Lower lobe of right lung (tissue), 2 donors: ENCODE measurements around the gene WASL. TPM values are rescaled to one million over a fixed set of nuclear protein-coding genes. Genes with fewer than 3 reads are reported as not detected.

Experiments used
- ATAC-seq, 2 donors: fragments of 200-7000 bp; cut with Tn5 transposase; one replicate each; pipeline ENCODE4 v1.9.1; 2020 to 2022; ENCODE audit warnings: mild to moderate bottlenecking in 2 of 2, moderate library complexity in 2 of 2
- DNase-seq: peaks from one replicate; pipeline ENCODE4 v3.0.0-alpha.2; 2020
- H3K27ac ChIP-seq: fragments of 200-600 bp; one replicate; pipeline ENCODE4 v1.8.0; 2022
- H3K27me3 ChIP-seq: fragments of 200-600 bp; one replicate; pipeline ENCODE4 v1.8.0; 2022; ENCODE audit warnings: low read depth
- H3K36me3 ChIP-seq: fragments of 200-600 bp; one replicate; pipeline ENCODE4 v1.8.0; 2022; ENCODE audit warnings: mild to moderate bottlenecking
- H3K4me1 ChIP-seq: fragments of 200-600 bp; one replicate; pipeline ENCODE4 v1.8.0; 2022
- H3K4me3 ChIP-seq: fragments of 200-600 bp; one replicate; pipeline ENCODE4 v1.8.0; 2022; ENCODE audit warnings: mild to moderate bottlenecking
- H3K9me3 ChIP-seq: fragments of 200-600 bp; one replicate; pipeline ENCODE4 v1.8.0; 2022
- intact Hi-C: fragments of 100-400 bp; cut with DNase I; formaldehyde crosslinking; loops from one replicate; pipeline ENCODE4 v1.11.0; 2022
- total RNA-seq: library from RNA; stranded (reverse); fragmentation: NEBNext Ultra II Directional; extraction: Animal tissue kit (Norgen Biotek cat#: 25700); gene quantifications from one replicate; pipeline ENCODE4 v1.2.1, GENCODE V29; 2021
- TF ChIP-seq, protein P1 (sequence below): fragments of 200-600 bp; IDR thresholded peaks from one replicate; pipeline ENCODE4 v1.8.0; 2022; ENCODE audit warnings: antibody characterized with exemption, mild to moderate bottlenecking
- donor health status: DM: no; HTN: yes; CAD: no; lungs with severe emphysema.

The WASL gene
- total RNA-seq, 1 donor from 2014 or later, result 33.3 TPM

DNA sequence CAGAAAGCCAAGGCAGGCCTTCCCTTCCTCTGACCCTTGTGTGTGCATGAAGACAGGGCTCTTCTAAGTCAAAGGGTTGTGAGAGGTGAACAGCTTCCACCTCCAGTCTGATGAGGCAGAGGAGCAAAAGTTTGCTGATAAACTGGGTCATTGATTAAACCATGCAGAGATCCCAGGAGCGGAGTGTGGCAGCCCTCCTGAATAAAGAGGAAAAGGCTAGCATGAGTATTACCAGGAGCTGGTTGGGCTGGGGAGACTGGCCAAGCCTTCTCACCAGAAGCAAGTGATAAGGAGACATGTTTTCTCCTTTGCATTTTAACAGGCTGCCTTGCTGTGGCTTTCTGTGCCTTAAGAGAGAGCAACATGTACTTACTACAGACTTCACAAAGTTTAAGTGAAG is 82.9 kb downstream of the WASL start:
- DNase-seq, result no peak
- no peaks in the 10 kb centered on the region for H3K4me1 ChIP-seq

DNA sequence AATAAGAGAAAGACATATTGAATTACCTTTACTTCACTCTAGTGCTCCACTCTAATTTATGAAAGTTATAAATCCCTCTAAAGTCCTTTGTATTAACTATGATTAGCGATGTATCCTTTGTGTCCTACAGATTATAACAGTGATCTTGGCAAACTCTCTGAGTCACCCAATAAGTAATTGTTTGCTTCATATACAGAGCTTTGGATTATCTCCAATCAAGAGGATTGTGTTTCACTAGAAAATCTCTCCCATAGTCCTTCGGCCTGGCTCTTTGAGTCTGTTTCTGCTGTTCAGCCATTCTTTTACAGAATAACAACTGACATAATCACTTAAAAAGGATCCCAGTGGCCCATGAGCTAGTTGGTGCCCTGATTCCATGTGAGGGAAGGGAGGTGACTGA is 83.6 kb downstream of the WASL start:
- no peaks in the 10 kb centered on the region for H3K27me3 ChIP-seq
- ATAC-seq (no peak), DNase-seq (no peak)
- no peaks in the 10 kb centered on the region for H3K36me3 ChIP-seq
- no peak overlapping the region for H3K27ac ChIP-seq
- TF ChIP-seq, protein P1, sequence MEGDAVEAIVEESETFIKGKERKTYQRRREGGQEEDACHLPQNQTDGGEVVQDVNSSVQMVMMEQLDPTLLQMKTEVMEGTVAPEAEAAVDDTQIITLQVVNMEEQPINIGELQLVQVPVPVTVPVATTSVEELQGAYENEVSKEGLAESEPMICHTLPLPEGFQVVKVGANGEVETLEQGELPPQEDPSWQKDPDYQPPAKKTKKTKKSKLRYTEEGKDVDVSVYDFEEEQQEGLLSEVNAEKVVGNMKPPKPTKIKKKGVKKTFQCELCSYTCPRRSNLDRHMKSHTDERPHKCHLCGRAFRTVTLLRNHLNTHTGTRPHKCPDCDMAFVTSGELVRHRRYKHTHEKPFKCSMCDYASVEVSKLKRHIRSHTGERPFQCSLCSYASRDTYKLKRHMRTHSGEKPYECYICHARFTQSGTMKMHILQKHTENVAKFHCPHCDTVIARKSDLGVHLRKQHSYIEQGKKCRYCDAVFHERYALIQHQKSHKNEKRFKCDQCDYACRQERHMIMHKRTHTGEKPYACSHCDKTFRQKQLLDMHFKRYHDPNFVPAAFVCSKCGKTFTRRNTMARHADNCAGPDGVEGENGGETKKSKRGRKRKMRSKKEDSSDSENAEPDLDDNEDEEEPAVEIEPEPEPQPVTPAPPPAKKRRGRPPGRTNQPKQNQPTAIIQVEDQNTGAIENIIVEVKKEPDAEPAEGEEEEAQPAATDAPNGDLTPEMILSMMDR, result no peak
- H3K9me3 ChIP-seq, result no peaks in the 10 kb centered on the region
- no peak overlapping the region for H3K4me3 ChIP-seq
- intact Hi-C loops, result no loop called here
- no peaks in the 10 kb centered on the region for H3K4me1 ChIP-seq

More for the DNA sequence above, 82.9 kb downstream of the WASL start:
- Histone ChIP-seq H3K9me3 (no peaks in the 10 kb centered on the region), H3K36me3 (no peaks in the 10 kb centered on the region), H3K27ac (no peak overlapping the region), H3K4me3 (no peak overlapping the region), H3K27me3 (no peaks in the 10 kb centered on the region)
- TF ChIP-seq, protein P1, result no peak
- intact Hi-C loops, result no loop called here
- ATAC-seq, result no peak

DNA sequence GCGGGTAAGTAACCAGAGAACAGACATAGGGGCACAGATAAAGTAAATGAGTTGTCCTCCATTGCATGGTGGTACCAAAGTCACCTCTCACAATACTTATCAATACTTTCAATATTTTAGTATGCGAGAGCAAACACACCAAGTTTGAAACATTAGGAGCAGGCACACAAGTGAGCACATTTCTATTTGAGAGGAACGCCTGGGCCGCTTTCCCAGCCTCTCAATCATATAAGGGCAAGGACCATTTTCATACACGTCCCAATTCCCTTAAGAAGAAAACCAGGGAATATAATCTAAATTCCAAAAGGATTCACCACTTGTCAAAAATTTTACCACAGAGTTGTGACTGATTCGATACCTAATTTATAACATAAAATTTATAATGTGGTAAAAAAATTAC is 85.6 kb downstream of the WASL start:
- ATAC-seq (no peak), DNase-seq (no peak)
- Histone ChIP-seq H3K4me3 (no peak overlapping the region), H3K9me3 (no peaks in the 10 kb centered on the region), H3K36me3 (no peaks in the 10 kb centered on the region), H3K27me3 (no peaks in the 10 kb centered on the region), H3K4me1 (no peaks in the 10 kb centered on the region), H3K27ac (no peak overlapping the region)
- intact Hi-C loops, result no loop called here
- TF ChIP-seq, protein P1, result no peak

DNA sequence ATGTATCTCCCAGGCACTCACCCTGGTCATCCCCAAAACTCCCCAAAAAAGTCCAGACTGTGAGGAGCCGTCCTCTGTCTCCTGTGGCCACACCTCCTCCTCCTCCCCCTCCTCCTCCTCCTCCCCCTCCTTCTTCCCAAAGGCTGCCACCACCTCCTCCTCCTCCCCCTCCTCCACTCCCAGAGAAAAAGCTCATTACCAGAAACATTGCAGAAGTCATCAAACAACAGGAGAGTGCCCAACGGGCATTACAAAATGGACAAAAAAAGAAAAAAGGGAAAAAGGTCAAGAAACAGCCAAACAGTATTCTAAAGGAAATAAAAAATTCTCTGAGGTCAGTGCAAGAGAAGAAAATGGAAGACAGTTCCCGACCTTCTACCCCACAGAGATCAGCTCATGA is 86.0 kb downstream of the WASL start:
- Histone ChIP-seq H3K9me3 (no peaks in the 10 kb centered on the region), H3K27ac (no peak overlapping the region), H3K27me3 (no peaks in the 10 kb centered on the region), H3K36me3 (no peaks in the 10 kb centered on the region), H3K4me1 (no peaks in the 10 kb centered on the region), H3K4me3 (no peak overlapping the region)
- intact Hi-C loops, result no loop called here
- TF ChIP-seq, protein P1, result no peak
- ATAC-seq (no peak), DNase-seq (no peak)

DNA sequence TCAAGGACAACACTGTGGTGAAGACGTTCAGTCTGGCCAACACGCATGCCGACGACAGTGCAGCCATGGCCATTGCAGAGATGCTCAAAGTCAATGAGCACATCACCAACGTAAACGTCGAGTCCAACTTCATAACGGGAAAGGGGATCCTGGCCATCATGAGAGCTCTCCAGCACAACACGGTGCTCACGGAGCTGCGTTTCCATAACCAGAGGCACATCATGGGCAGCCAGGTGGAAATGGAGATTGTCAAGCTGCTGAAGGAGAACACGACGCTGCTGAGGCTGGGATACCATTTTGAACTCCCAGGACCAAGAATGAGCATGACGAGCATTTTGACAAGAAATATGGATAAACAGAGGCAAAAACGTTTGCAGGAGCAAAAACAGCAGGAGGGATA is 86.5 kb downstream of the WASL start:
- TF ChIP-seq, protein P1, result no peak
- Histone ChIP-seq H3K27ac (no peak overlapping the region), H3K4me1 (no peaks in the 10 kb centered on the region), H3K9me3 (no peaks in the 10 kb centered on the region), H3K27me3 (no peaks in the 10 kb centered on the region), H3K4me3 (no peak overlapping the region), H3K36me3 (no peaks in the 10 kb centered on the region)
- intact Hi-C loops, result no loop called here
- no peak for ATAC-seq
- no peak for DNase-seq

DNA sequence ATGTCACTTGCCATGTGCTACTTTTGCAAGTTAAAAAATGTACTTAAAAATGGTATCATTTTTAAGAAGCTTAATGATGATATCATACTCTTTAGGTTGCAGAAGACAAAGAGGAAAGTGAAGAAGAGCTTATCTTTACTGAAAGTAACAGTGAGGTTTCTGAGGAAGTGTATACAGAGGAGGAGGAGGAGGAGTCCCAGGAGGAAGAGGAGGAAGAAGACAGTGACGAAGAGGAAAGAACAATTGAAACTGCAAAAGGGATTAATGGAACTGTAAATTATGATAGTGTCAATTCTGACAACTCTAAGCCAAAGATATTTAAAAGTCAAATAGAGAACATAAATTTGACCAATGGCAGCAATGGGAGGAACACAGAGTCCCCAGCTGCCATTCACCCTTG is 87.0 kb downstream of the WASL start:
- no peaks in the 10 kb centered on the region for H3K9me3 ChIP-seq
- no peak overlapping the region for H3K27ac ChIP-seq
- H3K36me3 ChIP-seq, result no peaks in the 10 kb centered on the region
- DNase-seq (no peak), ATAC-seq (no peak)
- no peaks in the 10 kb centered on the region for H3K4me1 ChIP-seq
- intact Hi-C loops, result no loop called here
- no peak overlapping the region for H3K4me3 ChIP-seq
- no peaks in the 10 kb centered on the region for H3K27me3 ChIP-seq
- TF ChIP-seq, protein P1, result no peak
